H1 (cell line): ENCODE data around the gene TMEM41A.

Source experiments
- CBX5 ChIP-seq: fragments of 300-800, 300-1000 bp; sonication (generic); IDR thresholded peaks from 2 replicates; pipeline ENCODE4 v1.7.1; 2016; ENCODE audit warnings: antibody characterized with exemption, low read length, low read depth
- EZH2 ChIP-seq: fragments of 200-600 bp; sonication (generic); IDR thresholded peaks from 2 replicates; pipeline ENCODE4 v1.7.1; 2012; ENCODE audit warnings: low read depth, mild to moderate bottlenecking, moderate library complexity, low read length, inconsistent platforms; ENCODE audit not compliant: severe bottlenecking
- POLR2A ChIP-seq, 2 experiments: IDR thresholded peaks; 1 replicate in 1 of 2; 2 replicates in 1 of 2; pipeline ENCODE4 v1.6.1; 2011; ENCODE audit warnings: low read depth in 2 of 2, low read length in 2 of 2, mild to moderate bottlenecking in 2 of 2; ENCODE audit errors: control extremely low read depth in 1 of 2
- RXRA ChIP-seq: IDR thresholded peaks from 2 replicates; pipeline ENCODE4 v1.6.1; 2011; ENCODE audit warnings: low read depth, mild to moderate bottlenecking, low read length, moderate library complexity; ENCODE audit not compliant: insufficient read depth
- SP4 ChIP-seq: IDR thresholded peaks from 2 replicates; pipeline ENCODE4 v1.6.1; 2012; ENCODE audit warnings: low read length, inconsistent platforms
- TAF1 ChIP-seq: IDR thresholded peaks from 2 replicates; pipeline ENCODE4 v1.6.1; 2011; ENCODE audit warnings: mild to moderate bottlenecking, low read depth, low read length
- ZNF274 ChIP-seq: IDR thresholded peaks from 2 replicates; pipeline ENCODE4 v1.7.0; 2012; ENCODE audit warnings: low read length, borderline replicate concordance; ENCODE audit errors: extremely low read depth
- TF ChIP-seq, protein P1 (sequence below), 3 experiments: IDR thresholded peaks; 1 replicate in 2 of 3; 2 replicates in 1 of 3; pipeline versions ENCODE4 v1.5.1 to v1.6.1; 2011; ENCODE audit warnings: low read length in 3 of 3, mild to moderate bottlenecking in 3 of 3, inconsistent platforms in 2 of 3, low read depth in 1 of 3, moderate library complexity in 1 of 3; ENCODE audit not compliant: insufficient read depth in 1 of 3; ENCODE audit errors: control extremely low read depth in 1 of 3

- TF ChIP-seq POLR2A (IDR thresholded peaks at IDR 0.05; ENCODE audit: control extremely low read depth in 1 of 2, low read depth in 2 of 2, low read length in 2 of 2) (no peak), EZH2 (no peak), CBX5 (no peak), SP4 (no peak), ZNF274 (no peak), TAF1 (no peak), RXRA (no peak)
- TF ChIP-seq, protein P1, sequence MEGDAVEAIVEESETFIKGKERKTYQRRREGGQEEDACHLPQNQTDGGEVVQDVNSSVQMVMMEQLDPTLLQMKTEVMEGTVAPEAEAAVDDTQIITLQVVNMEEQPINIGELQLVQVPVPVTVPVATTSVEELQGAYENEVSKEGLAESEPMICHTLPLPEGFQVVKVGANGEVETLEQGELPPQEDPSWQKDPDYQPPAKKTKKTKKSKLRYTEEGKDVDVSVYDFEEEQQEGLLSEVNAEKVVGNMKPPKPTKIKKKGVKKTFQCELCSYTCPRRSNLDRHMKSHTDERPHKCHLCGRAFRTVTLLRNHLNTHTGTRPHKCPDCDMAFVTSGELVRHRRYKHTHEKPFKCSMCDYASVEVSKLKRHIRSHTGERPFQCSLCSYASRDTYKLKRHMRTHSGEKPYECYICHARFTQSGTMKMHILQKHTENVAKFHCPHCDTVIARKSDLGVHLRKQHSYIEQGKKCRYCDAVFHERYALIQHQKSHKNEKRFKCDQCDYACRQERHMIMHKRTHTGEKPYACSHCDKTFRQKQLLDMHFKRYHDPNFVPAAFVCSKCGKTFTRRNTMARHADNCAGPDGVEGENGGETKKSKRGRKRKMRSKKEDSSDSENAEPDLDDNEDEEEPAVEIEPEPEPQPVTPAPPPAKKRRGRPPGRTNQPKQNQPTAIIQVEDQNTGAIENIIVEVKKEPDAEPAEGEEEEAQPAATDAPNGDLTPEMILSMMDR (IDR thresholded peaks at IDR 0.05; ENCODE audit: control extremely low read depth in 1 of 3, insufficient read depth in 1 of 3, low read depth in 1 of 3, low read length in 3 of 3) = no peak
Observed at GRCh38 chr3:185469542-185469941, 29.3 kb downstream of the TMEM41A start.
